GM19193 (cell line): ENCODE measurements around the gene IL11RA.

ENCODE experiments used
- POLR2A ChIP-seq: IDR thresholded peaks from 4 replicates; pipeline ENCODE4 v1.6.1; 2011; ENCODE audit not compliant: insufficient read depth, insufficient read length; ENCODE audit errors: extremely low read depth

IL11RA gene

GRCh38 chr9:34624475-34625185, 27.4 kb upstream of the IL11RA start:
- TF ChIP-seq POLR2A, result no peak

- TF ChIP-seq POLR2A, result no peak
Measured at GRCh38 chr9:34625186-34625486, 26.8 kb upstream of the IL11RA start.

GRCh38 chr9:34627716-34628655, 24.0 kb upstream of the IL11RA start:
- TF ChIP-seq POLR2A, result no peak

- TF ChIP-seq POLR2A, result no peak
Measured at GRCh38 chr9:34628656-34629490, 23.1 kb upstream of the IL11RA start, which contains the start of gene ARID3C. Gene ARID3C (minus strand): TSS chr9:34629066. CDS start chr9:34628014, 1,052 bp downstream.

GRCh38 chr9:34629491-34629808, 22.5 kb upstream of the IL11RA start:
- TF ChIP-seq POLR2A, result no peak

- no peak for TF ChIP-seq POLR2A
Measured at GRCh38 chr9:34630402-34631154, 21.4 kb upstream of the IL11RA start.

- no peak for TF ChIP-seq POLR2A
Measured at GRCh38 chr9:34633166-34633565, 18.8 kb upstream of the IL11RA start.

GRCh38 chr9:34633851-34634550, 18.0 kb upstream of the IL11RA start:
- no peak for TF ChIP-seq POLR2A

- TF ChIP-seq POLR2A, result no peak
Measured at GRCh38 chr9:34634551-34635248, 17.3 kb upstream of the IL11RA start.

GRCh38 chr9:34635556-34635955, 16.4 kb upstream of the IL11RA start:
- no peak for TF ChIP-seq POLR2A

GRCh38 chr9:34636791-34637355, 15.1 kb upstream of the IL11RA start:
- TF ChIP-seq POLR2A, result no peak

GRCh38 chr9:34637356-34638137, 14.4 kb upstream of the IL11RA start, which contains the start of gene SIGMAR1:
Gene SIGMAR1 (minus strand): TSS chr9:34637787. CDS start chr9:34637697, 90 bp downstream.
- peak; percentile 79 for TF ChIP-seq POLR2A

- no peak for TF ChIP-seq POLR2A
Measured at GRCh38 chr9:34638138-34638445, 13.9 kb upstream of the IL11RA start.

GRCh38 chr9:34642679-34643078, 9.3 kb upstream of the IL11RA start:
- no peak for TF ChIP-seq POLR2A
